Hematopoietic multipotent progenitor cell treated with erythropoietin and hydrocortisone succinate and interleukin-3 and kit ligand, for 15 days (in vitro differentiated cells): ENCODE measurements around the gene GALNTL6.
"Not testable (repeated sequence)": the region's sequence is repeated elsewhere in the genome, so short reads cannot be mapped to it uniquely, and the experiment has no call there.

Experiments used
- DNase-seq: peaks from one replicate; pipeline ENCODE4 v3.0.0-alpha.2; 2015; ENCODE audit warnings: low spot score

The GALNTL6 gene

DNA sequence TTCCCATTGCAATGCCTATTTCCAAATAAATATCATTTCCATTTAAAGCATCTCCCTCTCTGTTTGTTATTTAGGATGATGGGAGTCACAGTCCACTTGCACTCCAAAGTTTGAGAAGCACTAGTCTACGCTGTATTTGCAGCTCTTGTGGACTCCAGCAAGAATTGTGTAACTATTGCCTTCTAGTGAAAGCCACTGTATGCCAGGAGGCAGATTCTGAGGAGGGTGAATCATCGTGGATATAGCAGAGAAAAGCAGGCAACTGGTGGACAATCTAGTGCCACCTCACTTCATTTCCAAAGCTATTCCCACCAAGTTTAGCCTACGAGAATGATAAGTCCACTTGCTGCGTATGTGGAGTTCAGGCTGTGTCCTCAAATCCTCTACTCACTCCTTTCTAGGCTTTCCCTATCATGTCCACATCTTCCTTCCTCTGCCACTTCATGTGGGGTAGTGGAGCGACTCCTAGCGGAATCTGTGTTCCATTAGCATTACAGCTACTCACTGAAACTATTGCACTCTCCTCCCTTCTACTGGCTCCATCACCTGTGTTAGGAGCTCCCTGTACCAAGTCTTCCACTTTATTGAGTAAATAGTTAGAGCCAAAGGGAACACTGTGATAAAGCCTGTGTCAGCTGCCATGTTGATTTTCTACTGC is 853.6 kb downstream of the GALNTL6 start:
- no peak for DNase-seq

- no peak for DNase-seq
Observed at GRCh38 chr4:172674811-172675210, 861.6 kb downstream of the GALNTL6 start.

DNA sequence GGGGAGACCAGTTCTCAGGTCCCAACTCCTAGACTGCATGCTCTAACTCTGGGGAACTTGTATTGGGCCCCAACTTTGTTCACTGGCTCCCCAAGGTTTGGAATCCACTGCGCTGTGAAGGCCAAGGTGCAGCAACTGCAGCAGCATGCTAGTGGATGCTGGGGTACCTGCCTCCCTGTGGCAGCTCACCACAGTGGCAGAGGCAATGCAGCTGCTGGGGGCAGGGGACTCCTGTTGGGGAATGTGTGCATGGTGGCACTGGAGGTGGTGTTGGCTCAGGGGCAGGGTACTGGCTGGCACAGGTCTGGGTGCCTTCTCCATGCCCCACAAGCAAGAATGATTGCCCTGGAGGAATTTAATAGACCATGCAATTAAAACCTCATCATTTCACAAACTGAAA is 862.0 kb downstream of the GALNTL6 start:
- DNase-seq: no peak

GRCh38 chr4:172680691-172681090 is 867.5 kb downstream of the GALNTL6 start:
- no peak for DNase-seq

GRCh38 chr4:172683021-172683420 is 869.8 kb downstream of the GALNTL6 start:
- DNase-seq: no peak

DNA sequence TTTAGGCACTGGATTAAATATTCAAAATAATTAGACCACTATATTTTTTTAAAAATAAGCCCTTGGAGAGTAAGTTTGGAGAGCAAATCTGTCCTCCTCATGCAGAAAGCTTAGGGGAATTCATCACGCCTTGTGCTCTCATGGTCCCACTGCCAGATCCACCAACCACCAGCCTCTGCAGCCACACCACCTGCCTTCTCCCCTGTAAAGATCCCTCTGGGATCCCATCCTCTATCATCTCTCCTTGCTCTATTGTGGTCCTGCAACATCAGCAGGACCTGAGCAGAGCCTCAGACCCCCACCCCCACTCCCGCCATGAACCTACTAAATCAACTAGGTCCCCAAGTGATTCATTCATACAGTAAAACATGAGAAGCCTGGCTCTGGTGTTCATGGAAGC is 872.8 kb downstream of the GALNTL6 start:
- no peak for DNase-seq

DNA sequence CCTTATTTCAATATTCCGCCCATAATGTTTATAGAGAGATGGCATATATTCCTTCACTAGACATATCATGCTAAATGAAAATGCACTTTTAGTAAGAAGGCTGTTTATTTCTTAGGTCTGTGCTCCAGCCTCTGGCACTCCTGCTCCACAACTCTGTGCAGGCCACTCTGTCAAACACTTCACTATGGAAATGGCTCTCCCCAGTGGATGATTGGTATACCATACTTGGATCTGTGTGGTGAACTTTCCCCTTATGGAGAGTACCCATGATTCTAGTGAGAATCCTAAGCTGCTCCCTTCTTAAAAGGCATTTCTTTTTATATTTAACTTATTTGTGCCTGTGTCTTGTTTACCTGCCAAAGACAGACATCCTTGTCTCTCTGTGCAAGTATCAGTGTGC is 875.3 kb downstream of the GALNTL6 start:
- no peak for DNase-seq

DNA sequence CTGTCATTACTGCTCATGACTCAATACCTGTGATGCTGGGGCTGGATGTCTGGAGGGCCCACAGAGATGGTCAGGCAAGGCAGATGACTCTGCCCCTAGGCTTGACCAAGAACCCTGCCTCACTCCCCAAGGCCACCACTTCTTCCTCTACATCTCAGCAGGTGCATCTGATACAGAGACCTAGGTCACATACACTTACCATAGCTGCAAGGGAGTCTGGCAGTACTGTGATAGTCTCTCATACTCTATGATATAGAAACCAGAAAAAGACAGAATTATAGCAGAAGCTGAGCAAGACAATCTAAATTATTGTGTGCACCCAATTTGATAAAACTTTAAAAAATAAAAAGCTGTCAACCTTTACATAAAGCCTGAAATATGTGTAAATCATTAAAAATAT is 878.3 kb downstream of the GALNTL6 start:
- DNase-seq: no peak

DNA sequence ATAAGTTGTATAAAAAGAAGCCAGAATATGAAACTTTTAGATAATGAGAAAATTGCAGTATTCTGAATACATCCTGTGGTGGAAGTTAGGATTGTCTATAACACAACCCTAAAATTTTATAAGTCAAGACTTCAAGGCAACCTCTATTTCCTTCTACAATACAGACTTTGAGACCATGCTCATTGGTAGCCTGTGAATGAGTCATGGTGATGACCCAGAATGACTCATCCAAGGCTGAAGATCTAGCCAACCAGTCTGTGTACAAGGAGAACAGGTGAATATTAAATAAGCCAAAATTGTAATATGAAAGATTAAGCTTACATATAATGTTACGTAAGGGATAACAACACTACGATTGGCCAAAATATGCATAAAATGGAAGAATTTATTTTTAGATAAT is 879.5 kb downstream of the GALNTL6 start:
- DNase-seq: no peak

DNA sequence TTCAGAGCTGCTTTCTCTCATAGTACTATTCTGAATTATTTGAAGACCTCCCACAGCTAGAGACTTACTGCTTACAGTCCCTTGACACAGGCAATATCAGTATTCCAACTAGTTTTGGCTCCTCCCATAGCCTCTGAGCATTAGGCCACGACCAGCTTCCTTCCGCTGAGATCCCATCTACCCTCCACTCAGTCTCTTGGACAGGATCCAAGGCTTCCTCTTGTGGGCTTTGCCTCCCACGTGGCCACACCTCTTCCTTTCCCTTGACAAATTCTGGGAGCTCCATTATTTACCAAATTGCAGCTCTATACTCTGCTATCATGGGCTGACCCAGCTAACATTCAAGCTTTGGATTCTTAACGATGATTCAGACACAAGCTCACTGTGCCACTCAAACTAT is 885.1 kb downstream of the GALNTL6 start:
- DNase-seq: no peak

GRCh38 chr4:172705565-172705964 is 892.4 kb downstream of the GALNTL6 start:
- no peak for DNase-seq

DNA sequence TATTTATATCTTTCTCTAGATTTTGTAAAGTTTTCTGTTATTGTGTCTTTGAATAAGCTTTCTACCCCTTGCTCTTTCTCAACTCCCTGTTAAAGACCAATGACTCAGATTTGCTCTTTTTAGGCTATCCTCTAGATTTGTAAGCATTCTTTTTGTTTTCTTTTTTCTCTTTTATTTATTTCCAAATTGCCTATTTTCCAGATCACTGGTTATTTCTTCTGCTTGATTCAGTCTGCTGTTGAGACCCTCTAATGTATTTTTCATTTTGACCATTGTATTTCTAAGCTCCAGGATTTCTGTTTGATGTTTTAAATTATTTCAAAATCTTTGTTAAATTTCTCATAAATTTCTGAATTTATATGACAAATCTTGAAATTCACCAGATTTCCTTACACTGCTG is 892.8 kb downstream of the GALNTL6 start:
- DNase-seq: no peak

DNA sequence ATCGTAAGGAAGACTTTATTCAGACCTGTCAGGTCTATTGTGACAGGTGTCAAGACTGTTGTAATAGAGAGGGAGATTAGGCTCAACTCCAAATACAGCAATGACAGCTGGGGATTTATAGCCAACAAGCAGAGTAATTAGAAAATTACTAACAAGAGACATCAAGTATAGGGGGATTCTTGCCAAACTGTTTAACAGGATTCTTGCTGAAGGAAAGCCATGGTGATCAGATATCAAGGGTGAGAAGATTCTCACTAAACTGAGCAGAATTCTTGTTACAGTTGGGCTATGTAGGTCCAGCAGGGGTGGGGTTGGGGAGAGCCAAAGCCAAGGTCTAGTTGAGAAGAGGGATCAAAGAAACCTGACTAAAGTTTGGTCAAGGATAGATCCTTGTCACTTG is 894.4 kb downstream of the GALNTL6 start:
- no peak for DNase-seq

DNA sequence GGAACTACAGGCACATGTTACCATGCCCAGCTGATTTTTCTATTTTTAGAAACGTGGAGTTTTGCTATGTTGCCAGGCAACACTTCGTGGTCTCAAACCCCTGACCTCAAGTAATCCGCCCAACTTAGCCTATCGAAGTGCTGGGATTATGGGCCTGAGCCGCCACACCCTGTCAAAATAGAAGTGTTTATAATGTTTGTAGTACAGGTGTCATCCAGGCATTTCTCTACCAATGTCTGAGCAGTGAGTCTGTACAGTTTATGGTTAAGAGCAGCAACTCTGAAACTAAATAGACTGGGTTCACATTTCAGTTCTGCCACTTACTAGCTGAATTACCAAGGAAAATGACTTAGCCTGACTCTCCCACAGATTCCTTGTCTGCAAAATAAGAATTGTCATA is 895.0 kb downstream of the GALNTL6 start:
- DNase-seq: no peak

DNA sequence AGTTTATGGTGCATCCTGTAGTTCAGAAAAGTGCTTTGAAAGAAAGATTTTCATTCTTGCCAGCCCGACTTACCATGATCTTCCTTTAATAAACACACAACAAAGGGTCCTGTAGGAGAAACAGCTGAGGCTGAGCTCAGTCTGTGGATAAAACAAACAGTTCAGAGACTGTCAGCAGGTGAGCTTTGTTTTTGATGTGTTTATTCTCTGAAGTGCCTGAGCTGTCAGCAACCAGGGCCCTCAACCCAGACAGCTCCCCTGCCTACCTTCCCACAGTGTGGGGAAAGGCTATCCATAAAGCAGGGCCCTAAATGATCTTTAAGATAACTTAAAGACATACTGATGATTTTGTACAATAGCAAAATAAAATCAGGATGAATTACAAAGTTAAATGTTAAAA is 896.2 kb downstream of the GALNTL6 start:
- DNase-seq: no peak

GRCh38 chr4:172716291-172716690 is 903.1 kb downstream of the GALNTL6 start:
- DNase-seq: no peak

- DNase-seq: no peak
Observed at GRCh38 chr4:172721659-172722058, 908.5 kb downstream of the GALNTL6 start.

GRCh38 chr4:172725581-172725980 is 912.4 kb downstream of the GALNTL6 start:
- DNase-seq: no peak

DNA sequence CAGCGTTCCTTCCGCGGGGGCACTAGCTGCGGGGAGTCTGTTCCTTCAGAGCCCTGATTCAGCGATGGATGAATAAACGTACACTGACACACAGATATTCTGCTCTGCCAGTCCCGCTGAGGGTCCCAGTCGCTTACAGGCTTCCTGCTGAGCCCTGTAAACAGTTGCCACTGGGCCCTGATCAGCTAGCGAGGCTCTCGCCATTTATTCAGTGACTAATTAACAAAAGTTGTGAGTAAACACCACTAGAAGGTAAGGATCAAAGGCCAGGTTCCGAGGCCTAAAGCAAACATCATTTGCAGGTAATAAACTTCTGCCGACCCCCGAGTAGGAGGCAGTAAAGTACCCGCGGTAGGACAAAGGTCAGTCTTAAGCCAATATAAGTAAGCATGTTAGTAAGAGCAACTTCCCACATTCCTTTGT is 912.8 kb downstream of the GALNTL6 start:
- DNase-seq: no peak

GRCh38 chr4:172727631-172728030 is 914.4 kb downstream of the GALNTL6 start:
- no peak for DNase-seq

- not testable (repeated sequence) for DNase-seq
Observed at GRCh38 chr4:172733645-172734044, 920.4 kb downstream of the GALNTL6 start.

- no peak for DNase-seq
Observed at GRCh38 chr4:172734555-172734954, 921.4 kb downstream of the GALNTL6 start.

DNA sequence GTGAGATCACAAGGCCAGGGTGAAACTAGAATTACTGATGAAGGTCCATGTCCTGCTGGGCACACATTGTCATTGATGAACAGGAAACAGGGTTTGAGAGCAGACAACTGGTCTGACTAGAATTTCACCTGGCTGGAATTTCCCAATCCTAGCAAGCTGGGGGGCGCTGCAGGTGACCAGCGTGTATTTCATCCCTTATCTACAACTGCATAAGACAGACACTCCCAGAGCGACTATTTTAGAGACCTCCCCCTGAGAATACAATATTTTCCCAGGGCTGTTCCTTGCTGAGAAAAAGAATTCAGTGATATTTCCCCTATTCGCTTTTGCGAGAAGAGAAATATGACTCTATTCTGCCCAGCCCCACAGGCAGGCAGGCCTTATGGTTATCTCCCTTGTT is 922.8 kb downstream of the GALNTL6 start:
- no peak for DNase-seq

DNA sequence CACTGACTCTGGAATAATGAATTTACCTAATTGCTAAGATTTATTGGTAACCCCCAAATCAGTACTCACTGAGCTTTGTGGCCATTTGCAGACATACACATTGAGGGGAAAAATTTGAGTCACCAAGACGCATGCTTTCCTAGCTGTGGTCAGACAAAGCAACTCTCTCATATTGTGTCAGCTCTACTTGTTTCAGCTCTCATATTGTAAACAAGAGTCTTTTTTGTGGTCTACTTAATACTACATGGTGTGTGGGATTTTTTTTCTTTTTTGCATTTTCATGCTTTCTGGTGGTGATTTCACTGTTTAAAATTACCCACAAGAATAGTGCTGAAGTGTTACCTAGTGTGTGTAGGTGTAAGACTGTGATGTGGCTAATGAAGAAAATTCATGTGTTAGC is 927.2 kb downstream of the GALNTL6 start:
- no peak for DNase-seq

DNA sequence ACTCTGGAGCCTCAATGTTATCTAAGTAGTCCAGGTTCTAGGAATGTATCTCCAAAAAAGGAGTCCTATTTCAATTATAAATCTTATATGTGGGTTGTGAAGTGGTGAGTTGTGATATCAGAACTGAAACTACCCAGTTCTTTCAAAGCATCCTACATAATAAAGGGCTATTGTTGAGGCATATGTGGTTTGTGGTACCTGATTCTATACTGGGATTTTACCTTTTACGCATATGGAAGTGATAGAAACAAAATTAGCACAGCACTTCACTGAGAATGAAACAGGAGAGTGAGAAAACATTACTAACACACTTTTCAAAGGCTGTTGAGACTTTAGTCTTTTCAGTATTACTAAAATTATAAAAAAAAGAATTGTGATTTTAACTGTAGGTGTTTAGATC is 937.7 kb downstream of the GALNTL6 start:
- no peak for DNase-seq
